Astrocyte of the spinal cord (primary cell): Measurements from ENCODE around the gene ARL14EP.

Source experiments
- DNase-seq: peaks from one replicate; pipeline ENCODE4 v3.0.0; 2011; ENCODE audit warnings: low read depth, low spot score
- H3K4me3 ChIP-seq: 2 replicates; pipeline ENCODE4 v1.5.1; 2011; ENCODE audit warnings: low read depth, mild to moderate bottlenecking, low read length, moderate library complexity
- in situ Hi-C: cut with HindIII; loops from 2 replicates; pipeline ENCODE4 v1.10.0; 2017; ENCODE audit warnings: low sequenced_read_pairs
- TF ChIP-seq, protein P1 (sequence below): IDR thresholded peaks from 2 replicates; pipeline ENCODE4 v1.5.1; 2012; ENCODE audit warnings: low read depth, mild to moderate bottlenecking, low read length, inconsistent platforms

ARL14EP gene

GRCh38 chr11:30342736-30343166 lies 19.8 kb downstream of the ARL14EP start:
- DNase-seq = no peak
- H3K4me3 ChIP-seq = no peak overlapping the region
- TF ChIP-seq, protein P1, sequence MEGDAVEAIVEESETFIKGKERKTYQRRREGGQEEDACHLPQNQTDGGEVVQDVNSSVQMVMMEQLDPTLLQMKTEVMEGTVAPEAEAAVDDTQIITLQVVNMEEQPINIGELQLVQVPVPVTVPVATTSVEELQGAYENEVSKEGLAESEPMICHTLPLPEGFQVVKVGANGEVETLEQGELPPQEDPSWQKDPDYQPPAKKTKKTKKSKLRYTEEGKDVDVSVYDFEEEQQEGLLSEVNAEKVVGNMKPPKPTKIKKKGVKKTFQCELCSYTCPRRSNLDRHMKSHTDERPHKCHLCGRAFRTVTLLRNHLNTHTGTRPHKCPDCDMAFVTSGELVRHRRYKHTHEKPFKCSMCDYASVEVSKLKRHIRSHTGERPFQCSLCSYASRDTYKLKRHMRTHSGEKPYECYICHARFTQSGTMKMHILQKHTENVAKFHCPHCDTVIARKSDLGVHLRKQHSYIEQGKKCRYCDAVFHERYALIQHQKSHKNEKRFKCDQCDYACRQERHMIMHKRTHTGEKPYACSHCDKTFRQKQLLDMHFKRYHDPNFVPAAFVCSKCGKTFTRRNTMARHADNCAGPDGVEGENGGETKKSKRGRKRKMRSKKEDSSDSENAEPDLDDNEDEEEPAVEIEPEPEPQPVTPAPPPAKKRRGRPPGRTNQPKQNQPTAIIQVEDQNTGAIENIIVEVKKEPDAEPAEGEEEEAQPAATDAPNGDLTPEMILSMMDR = no peak
- in situ Hi-C loops = no loop called here

GRCh38 chr11:30344085-30344484 lies 21.2 kb downstream of the ARL14EP start:
- no peak overlapping the region for H3K4me3 ChIP-seq
- in situ Hi-C loops = no loop called here
- no peak for DNase-seq
- TF ChIP-seq, protein P1 = no peak

DNA sequence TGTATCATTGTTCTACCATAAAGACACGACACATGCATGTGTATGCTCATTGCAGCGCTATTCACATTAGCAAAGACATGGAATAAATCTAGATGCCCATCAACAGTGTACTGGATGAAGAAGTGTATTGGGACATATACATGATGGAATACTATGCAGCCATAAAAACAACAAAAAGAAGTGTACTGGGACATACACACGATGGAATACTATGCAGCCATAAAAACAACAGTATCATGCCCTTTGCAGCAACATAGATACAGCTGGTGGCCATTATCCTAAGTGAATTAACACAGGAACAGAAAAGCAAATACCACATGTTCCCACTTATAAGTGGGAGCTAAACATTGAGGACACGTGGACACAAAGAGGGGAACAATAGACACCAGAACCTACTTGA lies 22.7 kb downstream of the ARL14EP start:
- no peak overlapping the region for H3K4me3 ChIP-seq
- TF ChIP-seq, protein P1 = no peak
- DNase-seq = no peak
- in situ Hi-C loops = no loop called here

DNA sequence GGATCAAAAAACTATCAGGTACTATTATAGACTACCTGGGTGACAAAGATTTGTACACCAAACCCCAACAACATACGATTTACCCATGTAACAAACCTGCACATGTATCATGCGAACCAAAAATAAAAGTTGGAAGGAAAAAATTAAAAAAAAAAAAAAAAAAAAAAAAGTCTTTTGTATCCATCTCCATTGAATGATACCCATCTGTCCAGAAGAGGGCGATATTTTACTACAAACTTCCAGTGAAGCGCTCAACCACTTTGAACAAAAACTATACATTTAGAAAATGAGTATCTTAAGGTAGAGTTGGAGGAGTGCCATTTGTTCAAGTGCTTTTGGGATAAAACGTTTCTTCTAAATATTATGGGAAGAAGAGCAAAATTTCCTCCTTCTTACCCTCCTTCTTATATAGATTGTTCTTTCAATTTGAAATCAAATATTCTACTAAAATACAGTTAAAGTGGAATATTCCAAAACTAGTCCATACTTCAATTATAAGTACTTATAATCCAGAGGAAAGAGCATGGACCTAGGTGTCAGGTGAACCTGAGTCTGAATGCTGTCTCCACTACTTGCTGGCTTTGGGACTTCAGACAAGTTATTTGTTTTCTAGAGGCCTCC lies 23.3 kb downstream of the ARL14EP start:
- DNase-seq = peak; percentile 62
- H3K4me3 ChIP-seq = no peak overlapping the region
- TF ChIP-seq, protein P1 = peak; percentile 56
- in situ Hi-C loops = no loop called here

DNA sequence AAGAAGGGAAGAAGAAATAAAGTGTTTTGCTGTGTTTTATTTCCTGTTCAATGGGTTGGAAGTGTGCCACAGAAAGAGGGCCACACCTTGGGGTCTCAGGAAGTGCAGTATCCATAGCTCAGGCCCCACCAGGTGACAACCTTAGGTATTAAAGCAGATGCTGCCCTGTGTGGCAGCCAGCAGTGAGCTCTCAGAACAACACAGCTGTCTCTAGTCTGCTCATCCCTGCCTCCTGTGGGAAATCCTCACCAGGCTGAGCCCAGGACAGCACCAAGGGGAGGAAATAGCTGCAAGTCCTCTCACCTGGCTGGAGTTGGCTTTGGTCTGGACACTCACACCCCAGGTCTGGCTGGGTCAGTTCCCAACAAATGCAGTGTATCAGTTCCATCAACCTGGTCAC lies 25.1 kb downstream of the ARL14EP start:
- TF ChIP-seq, protein P1 = no peak
- H3K4me3 ChIP-seq = no peak overlapping the region
- in situ Hi-C loops = no loop called here
- DNase-seq = no peak

DNA sequence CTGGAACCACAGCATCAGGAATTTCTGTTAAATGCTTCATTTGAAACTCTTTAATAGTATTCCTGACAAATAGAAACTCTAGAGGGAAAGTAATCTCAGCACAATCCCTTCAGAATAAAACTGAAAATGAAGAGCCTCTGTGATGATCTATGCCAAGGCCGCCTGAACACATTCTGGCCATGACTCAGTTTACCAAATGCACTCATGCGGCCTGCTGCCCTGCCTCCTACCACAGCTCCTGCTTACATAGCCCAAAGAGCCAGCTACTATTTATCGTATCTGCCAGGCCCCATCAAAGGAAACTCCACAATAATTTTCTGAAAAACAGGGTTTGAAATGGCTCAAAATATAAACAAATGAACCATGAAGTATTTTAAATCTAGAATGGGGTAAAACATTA lies 27.0 kb downstream of the ARL14EP start:
- no peak overlapping the region for H3K4me3 ChIP-seq
- no peak for DNase-seq
- in situ Hi-C loops = no loop called here
- TF ChIP-seq, protein P1 = no peak
